Kidney (tissue), 14 donors: ENCODE measurements around the gene TMEM131L. TPM values are rescaled to one million over a fixed set of nuclear protein-coding genes. Genes with fewer than 3 reads are reported as not detected.

Experiments used
- DNase-seq, 5 donors: peaks; one replicate each; pipeline ENCODE4 v3.0.0-alpha.2; 2013 to 2020
- FAIRE-seq: peaks from 2 replicates; lab custom pipeline; 2012; peaks lifted over from hg19 to GRCh38; lab: Jason Lieb, UNC
- H3K27ac ChIP-seq, 2 donors: one replicate each; pipeline ENCODE4 v1.7.0; 2013; ENCODE audit warnings: low read depth in 2 of 2, low read length in 2 of 2, inconsistent platforms in 1 of 2
- H3K27me3 ChIP-seq: one replicate; pipeline ENCODE4 v1.7.1; 2013; ENCODE audit warnings: low read length, inconsistent platforms; ENCODE audit not compliant: control insufficient read depth, insufficient read depth
- H3K36me3 ChIP-seq, 3 donors: one replicate each; pipeline versions ENCODE4 v1.7.0 to v1.7.1; 2013; ENCODE audit warnings: low read length in 3 of 3, control low read depth in 1 of 3, inconsistent platforms in 1 of 3; ENCODE audit not compliant: insufficient read depth in 3 of 3, control insufficient read depth in 2 of 3
- H3K4me1 ChIP-seq, 3 donors: one replicate each; pipeline versions ENCODE4 v1.7.0 to v1.7.1; 2013; ENCODE audit warnings: low read length in 3 of 3, inconsistent platforms in 1 of 3, low read depth in 1 of 3; ENCODE audit not compliant: control insufficient read depth in 2 of 3, insufficient read depth in 2 of 3
- H3K4me3 ChIP-seq, 3 donors: one replicate each; pipeline versions ENCODE4 v1.7.0 to v1.8.1; 2013; ENCODE audit warnings: low read length in 3 of 3, control low read depth in 1 of 3, inconsistent platforms in 1 of 3
- H3K9ac ChIP-seq, 3 donors: one replicate each; pipeline versions ENCODE4 v1.7.0 to v1.7.1; 2013; ENCODE audit warnings: low read length in 3 of 3, control low read depth in 1 of 3, inconsistent platforms in 1 of 3
- H3K9me3 ChIP-seq, 3 donors: one replicate each; pipeline versions ENCODE4 v1.7.0 to v1.7.1; 2013; ENCODE audit warnings: low read length in 3 of 3, control low read depth in 1 of 3, inconsistent platforms in 1 of 3; ENCODE audit not compliant: control insufficient read depth in 2 of 3, insufficient read depth in 1 of 3
- CTCF ChIP-seq: IDR thresholded peaks from 3 replicates; pipeline ENCODE4 v1.5.1; 2012; ENCODE audit warnings: mild to moderate bottlenecking, moderate library complexity, borderline replicate concordance; ENCODE audit not compliant: insufficient read depth; ENCODE audit errors: extremely low read depth
- intact Hi-C: fragments of 100-400 bp; cut with DNase I; formaldehyde crosslinking; loops from one replicate; pipeline ENCODE4 v1.11.1; 2022
- polyA plus RNA-seq: library from polyadenylated mRNA; stranded (reverse); fragments of 350-450 nt; fragmentation: Illumina TruSeq; extraction: RNeasy Lipid Tissue Mini Kit (QIAGEN cat#74804); gene quantifications from one replicate; pipeline ENCODE4 v1.2.3, GENCODE V29; 2014; ENCODE audit warnings: low read depth, low replicate concordance; ENCODE audit not compliant: insufficient read depth
- total RNA-seq: library from RNA; stranded (reverse); fragmentation: NEBNext Ultra II Directional; extraction: Animal tissue kit (Norgen Biotek cat#: 25700); gene quantifications from one replicate; pipeline ENCODE4 v1.2.1, GENCODE V29; 2021
- donor health status: control.
- donor health status: control.
- donor health status: control.
- donor health status: control.
- donor health status: control.
- donor health status: DM: yes; HTN: yes; CAD: no.
- donor health status: Normal renal cell carcinoma (clear cell type).

Gene TMEM131L
- total and polyA plus RNA-seq, 2 donors from 2014 or later: 3.0 to 17.0 TPM

- intact Hi-C loops: no loop called here
- FAIRE-seq (no peak), DNase-seq (no peak)
- Histone ChIP-seq H3K9ac (no peak overlapping the region), H3K36me3 (no peaks in the 10 kb centered on the region), H3K27ac (no peak overlapping the region), H3K27me3 (no peaks in the 10 kb centered on the region), H3K4me1 (no peaks in the 10 kb centered on the region), H3K4me3 (no peak overlapping the region), H3K9me3 (no peaks in the 10 kb centered on the region)
- TF ChIP-seq CTCF: no peak
Measured at GRCh38 chr4:153421941-153422340, 44.2 kb upstream of the TMEM131L start.

- H3K27me3 ChIP-seq: no peaks in the 10 kb centered on the region
- no peaks in the 10 kb centered on the region for H3K36me3 ChIP-seq
- intact Hi-C loops: no loop called here
- H3K4me1 ChIP-seq: peaks cover 0 to 2% (median 0%) of the 10 kb centered on the region in 3 donors
- H3K9me3 ChIP-seq: no peaks in the 10 kb centered on the region
- H3K27ac ChIP-seq: no peak overlapping the region
- H3K4me3 ChIP-seq: no peak overlapping the region
- no peak for TF ChIP-seq CTCF
- peak in 1 of 5 donors; percentile 31 for DNase-seq
- H3K9ac ChIP-seq: no peak overlapping the region
- no peak for FAIRE-seq
Measured at GRCh38 chr4:153426207-153426885, 39.8 kb upstream of the TMEM131L start.

- intact Hi-C loops: no loop called here
- DNase-seq (no peak), FAIRE-seq (no peak)
- H3K27ac ChIP-seq: no peak overlapping the region
- H3K4me3 ChIP-seq: no peak overlapping the region
- H3K9me3 ChIP-seq: no peaks in the 10 kb centered on the region
- H3K9ac ChIP-seq: no peak overlapping the region
- no peaks in the 10 kb centered on the region for H3K36me3 ChIP-seq
- no peaks in the 10 kb centered on the region for H3K27me3 ChIP-seq
- TF ChIP-seq CTCF: no peak
- H3K4me1 ChIP-seq: peaks cover 0 to 2% (median 0%) of the 10 kb centered on the region in 3 donors
Measured at GRCh38 chr4:153427363-153428071, 38.6 kb upstream of the TMEM131L start.
